Endodermal cell (in vitro differentiated cells): Measurements from ENCODE around the gene LARGE1. TPM values are rescaled to one million over a fixed set of nuclear protein-coding genes. Genes with fewer than 3 reads are reported as not detected.
A peak's percentile ranks its signal among the peaks of the same experiment; 100 is the strongest.

ENCODE experiments used
- DNase-seq: peaks from one replicate; pipeline ENCODE4 v3.0.0-alpha.2; 2017
- H3K27ac ChIP-seq: 2 replicates; pipeline ENCODE4 v1.5.1; 2013; ENCODE audit warnings: mild to moderate bottlenecking, low read depth, low read length, moderate library complexity
- H3K27me3 ChIP-seq: 2 replicates; pipeline ENCODE4 v1.6.1; 2013; ENCODE audit warnings: mild to moderate bottlenecking, low read length, moderate library complexity; ENCODE audit not compliant: insufficient read depth, control insufficient read depth, poor library complexity, severe bottlenecking
- H3K36me3 ChIP-seq: 2 replicates; pipeline ENCODE4 v1.7.0; 2013; ENCODE audit warnings: mild to moderate bottlenecking, low read length, moderate library complexity; ENCODE audit not compliant: control insufficient read depth, insufficient read depth
- H3K4me1 ChIP-seq: one replicate; pipeline ENCODE4 v1.7.0; 2013; ENCODE audit warnings: low read length; ENCODE audit not compliant: control insufficient read depth, insufficient read depth
- H3K4me3 ChIP-seq: 2 replicates; pipeline ENCODE4 v1.5.1; 2013; ENCODE audit warnings: mild to moderate bottlenecking, low read length, moderate library complexity
- H3K9ac ChIP-seq: 2 replicates; pipeline ENCODE4 v1.6.1; 2013; ENCODE audit warnings: mild to moderate bottlenecking, low read length, moderate library complexity; ENCODE audit not compliant: poor library complexity, severe bottlenecking; ENCODE audit errors: extremely low read depth
- H3K9me3 ChIP-seq: 2 replicates; pipeline ENCODE4 v1.6.1; 2013; ENCODE audit warnings: mild to moderate bottlenecking, low read length, moderate library complexity; ENCODE audit not compliant: control insufficient read depth
- H3K27ac Mint-ChIP-seq: 2 replicates; pipeline ENCODE4 v1.8.0; 2020; ENCODE audit warnings: mixed read lengths
- H3K27me3 Mint-ChIP-seq: 2 replicates; pipeline ENCODE4 v1.8.0; 2021; ENCODE audit warnings: mild to moderate bottlenecking, mixed read lengths; ENCODE audit not compliant: insufficient read depth
- H3K36me3 Mint-ChIP-seq: 2 replicates; pipeline ENCODE4 v1.8.0; 2020; ENCODE audit warnings: low read depth, mixed read lengths
- H3K4me1 Mint-ChIP-seq: 2 replicates; pipeline ENCODE4 v1.8.0; 2020; ENCODE audit warnings: mixed read lengths
- H3K4me3 Mint-ChIP-seq: 2 replicates; pipeline ENCODE4 v1.8.0; 2020; ENCODE audit warnings: mild to moderate bottlenecking, moderate library complexity, mixed read lengths
- H3K9me3 Mint-ChIP-seq: 2 replicates; pipeline ENCODE4 v1.8.0; 2020; ENCODE audit warnings: mild to moderate bottlenecking, mixed read lengths
- WGBS, 2 experiments: methylation state at CpG; one replicate each; pipeline versions ENCODE4 v1.1.5 to v1.1.7; 2013; ENCODE audit warnings: missing lambda C conversion rate in 2 of 2, mixed read lengths in 1 of 2; ENCODE audit not compliant: insufficient coverage in 1 of 2, insufficient read length in 1 of 2; 5-methylcytosine and 5-hydroxymethylcytosine counted together
- total RNA-seq, 2 donors: library from RNA; stranded (reverse); fragmentation: NEBNext Ultra II Directional in 1 of 2; extraction: Animal tissue kit (Norgen Biotek cat#: 25700) in 1 of 2; gene quantifications; 2 replicates in 1 of 2; 3 replicates in 1 of 2; pipeline ENCODE4 v1.2.1, GENCODE V29; 2021
- TF ChIP-seq, protein P1 (sequence below): fragments of 200-600 bp; sonication (generic); conservative IDR thresholded peaks from 2 replicates; pipeline ENCODE4 v1.5.0; 2021; ENCODE audit warnings: antibody characterized with exemption, mild to moderate bottlenecking

Gene LARGE1
- total RNA-seq, 2 donors from 2014 or later, result 17.5 to 24.3 TPM

DNA sequence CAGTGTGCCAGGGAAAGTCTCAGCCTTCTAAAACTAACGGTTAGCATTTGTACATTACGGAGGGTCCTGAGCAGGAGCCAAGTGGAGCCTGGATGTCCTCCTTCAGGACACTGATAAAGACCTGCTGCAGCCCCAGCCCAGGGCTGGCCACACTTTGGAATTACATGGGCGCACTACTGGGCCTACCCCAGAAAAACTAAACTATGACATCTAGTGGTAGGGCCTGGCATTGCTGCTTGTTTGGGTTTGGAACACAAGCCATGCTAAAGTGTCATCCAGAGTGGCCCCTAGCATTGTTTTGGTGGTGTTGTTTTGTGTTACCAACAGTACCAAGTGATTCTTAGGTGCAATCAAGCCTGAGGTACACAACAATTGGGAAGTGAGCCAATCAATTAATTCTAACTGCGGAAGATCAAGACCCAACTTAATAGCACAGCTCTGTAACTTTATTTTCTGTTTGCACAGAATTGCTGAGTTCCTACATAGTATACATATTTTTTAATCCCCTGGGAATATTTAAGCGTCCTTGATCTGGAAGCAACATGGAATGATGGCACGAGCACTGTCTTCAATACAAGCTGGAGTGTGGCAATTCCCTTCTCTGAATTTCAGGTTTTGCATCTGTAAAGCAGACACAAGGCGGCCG is 340.7 kb downstream of the LARGE1 start:
- WGBS, 2 experiments, result 72 to 77% methylated on average over 8 of the region's 8 CpGs
- no peak overlapping the region for H3K27ac ChIP-seq
- H3K36me3 Mint-ChIP-seq, result no peaks in the 10 kb centered on the region
- no peak overlapping the region for H3K9ac ChIP-seq
- peaks cover 7% of the 10 kb centered on the region for H3K4me1 ChIP-seq
- peak; percentile 94 for DNase-seq
- H3K9me3 Mint-ChIP-seq, result no peaks in the 10 kb centered on the region
- no peak overlapping the region for H3K4me3 Mint-ChIP-seq
- H3K36me3 ChIP-seq, result no peaks in the 10 kb centered on the region
- H3K4me1 Mint-ChIP-seq, result peaks cover 10% of the 10 kb centered on the region
- H3K4me3 ChIP-seq, result no peak overlapping the region
- H3K27ac Mint-ChIP-seq, result no peak overlapping the region
- no peaks in the 10 kb centered on the region for H3K27me3 ChIP-seq
- TF ChIP-seq, protein P1, sequence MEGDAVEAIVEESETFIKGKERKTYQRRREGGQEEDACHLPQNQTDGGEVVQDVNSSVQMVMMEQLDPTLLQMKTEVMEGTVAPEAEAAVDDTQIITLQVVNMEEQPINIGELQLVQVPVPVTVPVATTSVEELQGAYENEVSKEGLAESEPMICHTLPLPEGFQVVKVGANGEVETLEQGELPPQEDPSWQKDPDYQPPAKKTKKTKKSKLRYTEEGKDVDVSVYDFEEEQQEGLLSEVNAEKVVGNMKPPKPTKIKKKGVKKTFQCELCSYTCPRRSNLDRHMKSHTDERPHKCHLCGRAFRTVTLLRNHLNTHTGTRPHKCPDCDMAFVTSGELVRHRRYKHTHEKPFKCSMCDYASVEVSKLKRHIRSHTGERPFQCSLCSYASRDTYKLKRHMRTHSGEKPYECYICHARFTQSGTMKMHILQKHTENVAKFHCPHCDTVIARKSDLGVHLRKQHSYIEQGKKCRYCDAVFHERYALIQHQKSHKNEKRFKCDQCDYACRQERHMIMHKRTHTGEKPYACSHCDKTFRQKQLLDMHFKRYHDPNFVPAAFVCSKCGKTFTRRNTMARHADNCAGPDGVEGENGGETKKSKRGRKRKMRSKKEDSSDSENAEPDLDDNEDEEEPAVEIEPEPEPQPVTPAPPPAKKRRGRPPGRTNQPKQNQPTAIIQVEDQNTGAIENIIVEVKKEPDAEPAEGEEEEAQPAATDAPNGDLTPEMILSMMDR, result peak; percentile 94
- H3K27me3 Mint-ChIP-seq, result peaks cover 3% of the 10 kb centered on the region
- no peaks in the 10 kb centered on the region for H3K9me3 ChIP-seq

DNA sequence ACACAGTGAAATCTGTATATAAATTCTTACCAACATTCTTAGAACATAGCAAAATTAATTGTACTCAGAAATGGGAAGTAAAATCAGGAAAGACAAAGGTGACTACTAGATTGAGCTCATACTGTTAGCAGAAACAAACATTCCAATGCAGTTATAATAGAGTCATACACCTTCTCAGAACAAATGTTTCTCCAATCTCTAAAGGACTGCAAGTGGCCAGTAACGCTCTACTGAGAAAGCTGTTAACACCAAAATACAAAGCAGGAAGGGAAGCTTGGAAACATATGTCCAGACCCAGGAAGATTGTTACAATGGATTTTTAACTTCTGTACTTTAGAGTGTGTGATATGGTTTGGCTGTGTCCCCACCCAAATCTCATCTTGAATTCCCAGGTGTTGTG is 341.5 kb downstream of the LARGE1 start:
- 95 to 100% methylated on average over 1 of the region's 1 CpG for WGBS, 2 experiments
- Histone ChIP-seq H3K36me3 (no peaks in the 10 kb centered on the region), H3K27me3 (no peaks in the 10 kb centered on the region), H3K4me1 (peaks cover 7% of the 10 kb centered on the region), H3K9me3 (no peaks in the 10 kb centered on the region), H3K4me3 (no peak overlapping the region), H3K9ac (no peak overlapping the region), H3K27ac (no peak overlapping the region)
- no peak for DNase-seq
- Mint-ChIP-seq H3K4me3 (no peak overlapping the region), H3K27ac (no peak overlapping the region), H3K4me1 (peaks cover 10% of the 10 kb centered on the region), H3K36me3 (no peaks in the 10 kb centered on the region), H3K9me3 (no peaks in the 10 kb centered on the region), H3K27me3 (peaks cover 3% of the 10 kb centered on the region)
- TF ChIP-seq, protein P1, result no peak

DNA sequence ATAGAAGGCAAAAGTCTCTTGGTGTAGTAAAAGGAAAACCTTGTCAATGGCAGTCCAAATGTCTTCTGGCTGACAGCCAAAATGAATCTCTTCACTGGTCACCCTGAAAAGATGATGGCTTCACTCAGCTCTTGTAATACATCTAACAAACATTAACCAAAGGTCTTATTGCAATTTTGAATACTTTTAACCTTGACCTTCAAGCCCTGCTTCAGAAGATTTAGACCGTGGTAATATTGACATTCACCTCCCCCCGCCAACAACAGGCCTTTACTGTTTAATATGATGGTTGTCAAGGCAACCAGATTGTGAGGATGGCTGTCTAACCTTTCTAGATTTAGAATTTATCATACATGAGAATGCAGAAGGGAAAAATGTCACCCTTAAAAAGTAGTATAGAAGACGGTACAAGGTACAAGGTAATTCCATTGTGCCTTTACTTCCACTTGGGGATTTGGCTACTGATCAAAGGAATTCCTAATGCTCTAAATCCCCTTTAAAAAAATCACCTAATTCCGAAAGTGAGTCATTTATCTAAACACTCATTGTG is 342.3 kb downstream of the LARGE1 start:
- Mint-ChIP-seq H3K27me3 (peaks cover under 1% of the 10 kb centered on the region), H3K4me1 (peaks cover 10% of the 10 kb centered on the region), H3K36me3 (no peaks in the 10 kb centered on the region), H3K27ac (no peak overlapping the region), H3K4me3 (no peak overlapping the region), H3K9me3 (no peaks in the 10 kb centered on the region)
- WGBS, 2 experiments, result 75 to 100% methylated on average over 2 of the region's 4 CpGs
- H3K4me1 ChIP-seq, result peaks cover 7% of the 10 kb centered on the region
- no peak overlapping the region for H3K4me3 ChIP-seq
- no peak overlapping the region for H3K9ac ChIP-seq
- H3K27me3 ChIP-seq, result no peaks in the 10 kb centered on the region
- TF ChIP-seq, protein P1, result no peak
- H3K36me3 ChIP-seq, result no peaks in the 10 kb centered on the region
- DNase-seq, result no peak
- H3K9me3 ChIP-seq, result no peaks in the 10 kb centered on the region
- no peak overlapping the region for H3K27ac ChIP-seq
